GM12873 (cell line): ENCODE measurements around the gene THY1.

Source experiments
- TF ChIP-seq, protein P1 (sequence below): IDR thresholded peaks from 2 replicates; pipeline ENCODE4 v1.5.1; 2012; ENCODE audit warnings: low read depth, mild to moderate bottlenecking, moderate library complexity, low read length, control low read depth; ENCODE audit not compliant: insufficient read depth; ENCODE audit errors: missing control alignments

The THY1 gene

DNA sequence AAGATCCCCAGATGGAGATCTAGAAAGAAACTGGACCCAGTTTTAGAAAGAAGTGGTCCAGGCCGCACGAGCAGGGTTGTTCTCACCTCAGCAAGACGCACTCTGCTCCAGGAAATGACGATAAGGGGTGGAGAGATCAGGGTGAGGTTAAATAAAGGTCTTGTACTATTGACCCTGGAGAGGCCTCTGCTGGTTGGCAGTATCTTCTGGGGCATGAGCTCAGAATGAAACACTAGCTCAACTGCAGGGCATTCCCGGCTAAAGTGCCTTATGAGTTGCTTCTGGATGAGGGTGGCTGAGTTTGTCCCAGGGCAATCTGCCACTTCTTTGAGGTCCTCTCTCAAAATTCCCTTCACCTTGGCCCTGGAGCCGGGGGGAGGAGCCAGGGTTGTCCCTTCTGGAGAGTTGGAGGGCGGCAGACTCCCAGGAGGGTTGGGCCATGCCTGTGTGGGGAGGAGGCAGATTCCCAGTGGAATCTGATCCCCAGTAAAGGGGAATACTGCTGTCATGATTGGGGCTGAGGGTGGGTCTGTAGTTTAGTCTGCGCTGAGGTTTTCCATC lies 52.4 kb downstream of the THY1 start:
- TF ChIP-seq, protein P1, sequence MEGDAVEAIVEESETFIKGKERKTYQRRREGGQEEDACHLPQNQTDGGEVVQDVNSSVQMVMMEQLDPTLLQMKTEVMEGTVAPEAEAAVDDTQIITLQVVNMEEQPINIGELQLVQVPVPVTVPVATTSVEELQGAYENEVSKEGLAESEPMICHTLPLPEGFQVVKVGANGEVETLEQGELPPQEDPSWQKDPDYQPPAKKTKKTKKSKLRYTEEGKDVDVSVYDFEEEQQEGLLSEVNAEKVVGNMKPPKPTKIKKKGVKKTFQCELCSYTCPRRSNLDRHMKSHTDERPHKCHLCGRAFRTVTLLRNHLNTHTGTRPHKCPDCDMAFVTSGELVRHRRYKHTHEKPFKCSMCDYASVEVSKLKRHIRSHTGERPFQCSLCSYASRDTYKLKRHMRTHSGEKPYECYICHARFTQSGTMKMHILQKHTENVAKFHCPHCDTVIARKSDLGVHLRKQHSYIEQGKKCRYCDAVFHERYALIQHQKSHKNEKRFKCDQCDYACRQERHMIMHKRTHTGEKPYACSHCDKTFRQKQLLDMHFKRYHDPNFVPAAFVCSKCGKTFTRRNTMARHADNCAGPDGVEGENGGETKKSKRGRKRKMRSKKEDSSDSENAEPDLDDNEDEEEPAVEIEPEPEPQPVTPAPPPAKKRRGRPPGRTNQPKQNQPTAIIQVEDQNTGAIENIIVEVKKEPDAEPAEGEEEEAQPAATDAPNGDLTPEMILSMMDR: no peak

DNA sequence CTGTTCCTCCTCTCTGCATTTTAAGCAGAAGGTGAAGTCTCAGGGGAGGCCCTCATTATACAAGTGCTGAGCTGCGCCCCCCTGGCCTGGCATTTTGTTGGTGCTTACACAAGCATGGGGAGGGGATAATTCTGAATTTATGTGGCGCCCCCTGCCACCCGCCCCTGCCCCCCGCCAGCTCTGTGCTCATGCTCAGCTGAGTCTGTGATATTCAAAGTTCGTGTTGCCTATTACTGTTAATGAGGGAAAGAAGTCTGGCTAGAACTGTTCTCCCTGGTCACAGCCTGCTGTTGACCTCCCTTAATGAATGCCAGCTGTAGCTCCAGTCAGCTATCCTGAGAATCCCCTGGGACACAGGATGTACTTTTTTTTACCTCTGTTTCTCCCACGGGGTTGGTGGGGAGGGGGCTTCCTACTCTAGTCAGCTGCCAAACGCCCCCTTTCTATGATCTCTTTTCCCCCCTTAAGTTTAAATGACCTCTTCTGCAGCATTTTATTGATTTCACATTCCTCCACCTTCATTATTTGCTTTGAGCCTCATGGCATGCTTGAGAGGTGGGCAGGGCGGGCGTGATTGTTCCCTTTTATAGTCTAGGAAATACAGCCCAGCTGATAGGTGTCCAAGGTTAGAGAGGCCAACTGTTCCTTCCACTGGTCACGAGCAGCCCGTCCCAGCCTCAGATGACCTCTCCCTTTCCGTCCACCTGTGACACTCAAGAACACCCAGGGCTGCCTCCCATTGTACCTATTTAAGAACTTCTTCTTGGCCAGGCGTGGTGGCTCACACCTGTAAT lies 53.6 kb downstream of the THY1 start:
- TF ChIP-seq, protein P1: no peak

DNA sequence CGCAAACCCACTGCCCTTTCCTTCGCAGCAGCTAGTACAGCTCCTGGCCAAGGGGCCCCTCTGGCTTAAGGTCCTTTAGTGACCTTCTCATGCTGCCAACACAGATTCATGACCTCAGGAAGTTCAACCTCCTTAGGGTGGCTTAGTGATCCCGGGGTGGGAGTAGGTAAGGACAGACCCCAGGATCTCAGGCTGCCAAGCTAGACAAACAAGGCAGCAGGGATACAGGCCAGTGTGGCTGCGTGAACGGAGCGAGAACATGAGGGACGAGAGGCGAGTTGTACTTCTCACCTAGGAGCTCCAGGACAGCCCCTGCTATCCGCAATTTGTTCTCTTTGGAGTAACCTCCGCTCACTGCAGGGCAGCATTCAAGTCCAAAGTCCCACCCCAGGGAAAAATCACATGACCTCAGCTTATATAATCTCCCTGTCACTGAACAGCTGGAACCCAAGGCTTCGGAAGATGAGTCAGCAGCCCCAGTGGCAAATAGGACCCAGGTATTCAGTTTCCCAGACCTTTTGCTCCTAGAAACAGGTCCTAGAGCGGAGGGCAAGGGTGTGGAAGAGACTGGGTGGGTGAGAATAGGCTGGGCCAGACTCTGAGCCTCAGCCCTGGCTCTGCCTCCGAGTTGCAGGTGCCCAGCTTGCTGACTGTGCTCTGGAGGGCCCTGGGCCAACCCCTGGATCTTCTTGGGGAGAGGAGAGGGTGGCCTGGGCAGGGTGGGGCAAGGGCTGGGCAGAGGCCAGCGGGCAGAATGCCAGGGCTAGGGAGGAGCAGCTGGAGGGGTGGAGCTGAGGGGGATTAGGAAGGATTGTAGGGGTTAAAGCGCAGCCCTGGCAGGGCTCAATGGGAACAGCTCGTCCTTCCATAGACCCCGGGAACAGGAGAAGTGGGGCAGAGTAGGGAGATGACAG lies 54.6 kb downstream of the THY1 start:
- TF ChIP-seq, protein P1: no peak

DNA sequence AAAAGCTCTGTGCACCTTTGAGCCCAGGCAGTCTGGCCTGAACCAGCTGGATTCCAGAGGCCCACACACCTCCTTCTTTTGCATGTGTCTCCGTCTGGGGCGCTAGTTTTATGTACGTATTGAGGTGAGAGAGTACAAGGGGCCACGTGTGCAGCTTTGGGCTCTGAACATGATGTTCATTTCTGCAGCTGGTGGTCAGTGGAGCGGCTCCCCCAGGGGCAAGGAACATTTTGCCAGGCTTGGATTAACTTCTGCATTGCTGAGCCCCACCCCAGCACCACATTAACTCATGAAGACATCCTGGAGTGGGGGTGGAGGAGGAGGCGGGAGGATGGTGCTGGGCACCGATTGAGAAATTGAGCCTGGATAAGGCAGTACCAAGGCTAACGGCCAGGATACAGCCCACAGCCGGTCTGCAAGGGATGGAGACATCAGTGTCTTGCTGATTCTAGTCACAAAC lies 55.3 kb downstream of the THY1 start:
- TF ChIP-seq, protein P1: no peak
